ENCODE results near the gene PNISR.

PNISR gene

GRCh38 chr6:99407076-99407475, 18.0 kb downstream of the PNISR start:
- peaks cover 97% of the 10 kb centered on the region for H3K36me3 ChIP-seq (ENCODE audit: low read depth)
- no peaks in the 10 kb centered on the region for H3K9me3 ChIP-seq (ENCODE audit: severe bottlenecking)
- TF ChIP-seq, protein P1, sequence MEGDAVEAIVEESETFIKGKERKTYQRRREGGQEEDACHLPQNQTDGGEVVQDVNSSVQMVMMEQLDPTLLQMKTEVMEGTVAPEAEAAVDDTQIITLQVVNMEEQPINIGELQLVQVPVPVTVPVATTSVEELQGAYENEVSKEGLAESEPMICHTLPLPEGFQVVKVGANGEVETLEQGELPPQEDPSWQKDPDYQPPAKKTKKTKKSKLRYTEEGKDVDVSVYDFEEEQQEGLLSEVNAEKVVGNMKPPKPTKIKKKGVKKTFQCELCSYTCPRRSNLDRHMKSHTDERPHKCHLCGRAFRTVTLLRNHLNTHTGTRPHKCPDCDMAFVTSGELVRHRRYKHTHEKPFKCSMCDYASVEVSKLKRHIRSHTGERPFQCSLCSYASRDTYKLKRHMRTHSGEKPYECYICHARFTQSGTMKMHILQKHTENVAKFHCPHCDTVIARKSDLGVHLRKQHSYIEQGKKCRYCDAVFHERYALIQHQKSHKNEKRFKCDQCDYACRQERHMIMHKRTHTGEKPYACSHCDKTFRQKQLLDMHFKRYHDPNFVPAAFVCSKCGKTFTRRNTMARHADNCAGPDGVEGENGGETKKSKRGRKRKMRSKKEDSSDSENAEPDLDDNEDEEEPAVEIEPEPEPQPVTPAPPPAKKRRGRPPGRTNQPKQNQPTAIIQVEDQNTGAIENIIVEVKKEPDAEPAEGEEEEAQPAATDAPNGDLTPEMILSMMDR (IDR thresholded peaks at IDR 0.05; ENCODE audit: poor library complexity, severe bottlenecking) = no peak
- no peak overlapping the region for H3K4me3 ChIP-seq (ENCODE audit: severe bottlenecking)
- H3K27me3 ChIP-seq (ENCODE audit: insufficient read depth, poor library complexity, severe bottlenecking) = no peaks in the 10 kb centered on the region
- no peak for ATAC-seq (ENCODE audit: low read depth)
- H3K27ac ChIP-seq (ENCODE audit: poor library complexity, severe bottlenecking) = no peak overlapping the region
- no peak for DNase-seq (ENCODE audit: low spot score)
- no peaks in the 10 kb centered on the region for H3K4me1 ChIP-seq (ENCODE audit: insufficient read depth, poor library complexity, severe bottlenecking)

DNA sequence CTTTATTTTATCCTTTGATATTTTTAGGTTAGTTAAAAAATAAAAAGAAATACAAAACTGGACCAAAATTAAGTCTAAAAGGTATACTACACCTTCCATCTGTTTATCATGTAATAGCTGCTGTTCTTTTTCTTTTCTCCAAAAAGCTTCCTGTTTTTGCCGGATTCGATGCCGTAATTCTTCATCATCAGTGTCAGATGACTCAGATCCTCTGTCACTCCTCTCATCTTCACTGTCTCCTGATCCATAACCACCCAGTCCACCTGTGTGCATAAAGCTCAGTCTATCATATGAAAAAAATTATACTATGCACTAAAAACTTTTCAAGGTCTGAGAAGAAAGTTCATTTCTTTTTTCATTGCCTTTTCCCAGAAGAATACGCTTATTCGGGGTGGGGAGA, 22.7 kb downstream of the PNISR start:
- Histone ChIP-seq H3K4me1 (ENCODE audit: insufficient read depth, poor library complexity, severe bottlenecking) (no peaks in the 10 kb centered on the region), H3K9me3 (ENCODE audit: severe bottlenecking) (no peaks in the 10 kb centered on the region), H3K4me3 (ENCODE audit: severe bottlenecking) (no peak overlapping the region), H3K27ac (ENCODE audit: poor library complexity, severe bottlenecking) (no peak overlapping the region), H3K27me3 (ENCODE audit: insufficient read depth, poor library complexity, severe bottlenecking) (no peaks in the 10 kb centered on the region), H3K36me3 (ENCODE audit: low read depth) (peaks cover 99% of the 10 kb centered on the region)
- no peak for DNase-seq (ENCODE audit: low spot score)
- TF ChIP-seq, protein P1 (IDR thresholded peaks at IDR 0.05; ENCODE audit: poor library complexity, severe bottlenecking) = no peak
- ATAC-seq (ENCODE audit: low read depth) = no peak

GRCh38 chr6:99397287-99397686, 27.8 kb downstream of the PNISR start:
- H3K36me3 ChIP-seq (ENCODE audit: low read depth) = peaks cover 48% of the 10 kb centered on the region
- H3K4me3 ChIP-seq (ENCODE audit: severe bottlenecking) = no peak overlapping the region
- DNase-seq (ENCODE audit: low spot score) = no peak
- H3K9me3 ChIP-seq (ENCODE audit: severe bottlenecking) = no peaks in the 10 kb centered on the region
- H3K27ac ChIP-seq (ENCODE audit: poor library complexity, severe bottlenecking) = no peak overlapping the region
- no peaks in the 10 kb centered on the region for H3K27me3 ChIP-seq (ENCODE audit: insufficient read depth, poor library complexity, severe bottlenecking)
- peaks cover 2% of the 10 kb centered on the region for H3K4me1 ChIP-seq (ENCODE audit: insufficient read depth, poor library complexity, severe bottlenecking)
- TF ChIP-seq, protein P1 (IDR thresholded peaks at IDR 0.05; ENCODE audit: poor library complexity, severe bottlenecking) = no peak
- no peak for ATAC-seq (ENCODE audit: low read depth)

DNA sequence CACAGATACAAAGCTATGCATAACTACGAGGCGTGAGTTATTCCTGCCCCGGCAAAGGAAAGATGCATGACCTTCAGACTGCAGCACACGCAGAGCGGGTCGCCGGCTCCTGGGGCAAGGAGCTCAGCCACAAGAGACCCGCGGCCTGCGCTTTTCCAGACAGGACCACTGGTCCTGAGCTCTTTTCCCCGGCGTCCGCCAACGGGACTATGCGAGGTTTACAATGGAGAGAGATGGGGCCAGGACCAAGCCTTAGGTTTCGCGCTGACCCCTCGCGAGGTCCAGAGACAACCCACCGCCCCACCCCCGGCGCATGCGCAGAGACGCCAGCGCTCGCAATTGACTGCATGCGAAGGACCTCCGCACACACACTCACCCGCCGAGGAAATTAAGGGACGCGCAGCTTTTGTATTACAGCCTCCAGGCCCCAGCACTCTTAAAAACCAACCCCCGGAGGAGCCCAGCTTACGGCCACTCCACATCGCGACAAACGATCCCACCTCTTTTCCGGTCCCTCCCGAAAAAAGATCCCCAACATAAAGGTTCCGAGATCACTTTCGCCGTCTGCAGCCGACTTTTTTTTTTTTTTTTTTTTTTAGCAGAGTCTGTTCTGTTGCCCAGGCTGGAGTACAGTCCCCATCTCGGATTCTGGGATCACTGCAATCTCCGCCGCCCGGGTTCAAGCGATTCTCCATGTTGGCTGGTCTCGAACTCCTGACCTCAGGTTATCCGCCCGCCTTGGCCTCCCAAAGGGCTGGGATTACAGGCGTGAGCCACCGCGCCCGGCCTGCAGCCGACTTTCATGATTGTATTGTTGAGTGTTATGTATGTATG, 31.2 kb downstream of the PNISR start, which contains the start of gene COQ3:
Gene COQ3 (minus strand): TSS at position 498 of the 834 bp plus-strand sequence. CDS start 16 bp downstream, at position 482.
- Histone ChIP-seq H3K4me1 (ENCODE audit: insufficient read depth, poor library complexity, severe bottlenecking) (peaks cover 2% of the 10 kb centered on the region), H3K9me3 (ENCODE audit: severe bottlenecking) (no peaks in the 10 kb centered on the region), H3K27ac (ENCODE audit: poor library complexity, severe bottlenecking) (peak within 1 kb of the TSS; percentile 63), H3K36me3 (ENCODE audit: low read depth) (peaks cover 14% of the 10 kb centered on the region), H3K4me3 (ENCODE audit: severe bottlenecking) (peak within 1 kb of the TSS; percentile 73), H3K27me3 (ENCODE audit: insufficient read depth, poor library complexity, severe bottlenecking) (no peaks in the 10 kb centered on the region)
- peak; percentile 76 for DNase-seq (ENCODE audit: low spot score)
- TF ChIP-seq, protein P1 (IDR thresholded peaks at IDR 0.05; ENCODE audit: poor library complexity, severe bottlenecking) = no peak
- ATAC-seq (ENCODE audit: low read depth) = peak; percentile 86

DNA sequence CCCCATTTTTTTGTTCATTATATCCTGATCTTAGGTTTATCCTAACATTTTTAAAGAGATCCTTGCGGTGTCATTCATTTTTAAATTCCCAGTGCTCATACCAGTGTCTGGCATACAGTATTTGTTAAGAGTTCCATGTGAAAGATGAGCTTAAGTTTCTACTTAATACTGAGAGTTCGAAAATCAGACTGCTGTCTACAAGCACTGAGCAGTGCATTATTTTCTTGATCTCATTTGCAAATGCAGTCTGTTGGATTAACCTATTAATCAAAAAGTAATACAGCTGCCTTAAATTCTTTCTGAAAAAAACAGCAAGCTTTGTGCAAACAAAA, 31.8 kb downstream of the PNISR start:
- H3K4me3 ChIP-seq (ENCODE audit: severe bottlenecking) = peak overlapping the region; percentile 73
- H3K9me3 ChIP-seq (ENCODE audit: severe bottlenecking) = no peaks in the 10 kb centered on the region
- peaks cover 8% of the 10 kb centered on the region for H3K36me3 ChIP-seq (ENCODE audit: low read depth)
- H3K27ac ChIP-seq (ENCODE audit: poor library complexity, severe bottlenecking) = peak overlapping the region; percentile 63
- ATAC-seq (ENCODE audit: low read depth) (peak; percentile 35), DNase-seq (ENCODE audit: low spot score) (no peak)
- H3K27me3 ChIP-seq (ENCODE audit: insufficient read depth, poor library complexity, severe bottlenecking) = no peaks in the 10 kb centered on the region
- TF ChIP-seq, protein P1 (IDR thresholded peaks at IDR 0.05; ENCODE audit: poor library complexity, severe bottlenecking) = no peak
- H3K4me1 ChIP-seq (ENCODE audit: insufficient read depth, poor library complexity, severe bottlenecking) = peaks cover 2% of the 10 kb centered on the region

Data from RWPE2 (cell line).